HEK293T (cell line): ENCODE results near the gene PRDM16.

Experiments used
- CTCF ChIA-PET: fragments of 350-600 bp; formaldehyde crosslinking; extraction: SDS; loops from one replicate; lab custom pipeline; 2021; ENCODE audit warnings: antibody characterized with exemption, inconsistent platforms; lab: Yijun Ruan, JAX
- POLR2A ChIA-PET: fragments of 350-600 bp; formaldehyde crosslinking; extraction: SDS; loops from one replicate; lab custom pipeline; 2020; ENCODE audit warnings: antibody characterized with exemption, inconsistent platforms; lab: Yijun Ruan, JAX
- DNase-seq: peaks from one replicate; pipeline ENCODE4 v3.0.0; 2012; ENCODE audit warnings: mixed read lengths; ENCODE audit errors: extremely low spot score
- ARNT ChIP-seq: fragments of 450-650 bp; IDR thresholded peaks from 2 replicates; pipeline ENCODE4 v1.6.1; 2017; ENCODE audit warnings: mild to moderate bottlenecking
- BHLHE40 ChIP-seq: fragments of 450-650 bp; IDR thresholded peaks from 2 replicates; pipeline ENCODE4 v1.6.1; 2016; ENCODE audit warnings: mild to moderate bottlenecking, moderate library complexity, borderline replicate concordance
- CTBP1 ChIP-seq: fragments of 450-650 bp; IDR thresholded peaks from 2 replicates; pipeline ENCODE4 v1.6.1; 2016; ENCODE audit warnings: borderline replicate concordance
- ELF4 ChIP-seq: fragments of 450-650 bp; IDR thresholded peaks from 2 replicates; pipeline ENCODE4 v1.6.1; 2017; ENCODE audit warnings: antibody characterized with exemption
- FOXA1 ChIP-seq: fragments of 450-650 bp; IDR thresholded peaks from 2 replicates; pipeline ENCODE4 v1.6.1; 2016; ENCODE audit warnings: mild to moderate bottlenecking
- FOXK2 ChIP-seq: fragments of 450-650 bp; IDR thresholded peaks from 2 replicates; pipeline ENCODE4 v1.6.1; 2016; ENCODE audit warnings: mild to moderate bottlenecking
- FOXM1 ChIP-seq: fragments of 450-650 bp; IDR thresholded peaks from 2 replicates; pipeline ENCODE4 v1.6.1; 2017; ENCODE audit warnings: mild to moderate bottlenecking, borderline replicate concordance
- HDGF ChIP-seq: fragments of 450-650 bp; IDR thresholded peaks from 2 replicates; pipeline ENCODE4 v1.6.1; 2017; ENCODE audit warnings: antibody characterized with exemption, borderline replicate concordance
- L3MBTL2 ChIP-seq: fragments of 450-650 bp; conservative IDR thresholded peaks from 2 replicates; pipeline ENCODE4 v1.6.1; 2016; ENCODE audit warnings: mild to moderate bottlenecking
- LEF1 ChIP-seq: fragments of 450-650 bp; IDR thresholded peaks from 2 replicates; pipeline ENCODE4 v1.6.1; 2017; ENCODE audit warnings: mild to moderate bottlenecking, borderline replicate concordance
- NFRKB ChIP-seq: fragments of 450-650 bp; IDR thresholded peaks from 2 replicates; pipeline ENCODE4 v1.6.1; 2016; ENCODE audit warnings: mild to moderate bottlenecking, moderate library complexity
- SP1 ChIP-seq: fragments of 450-650 bp; IDR thresholded peaks from 2 replicates; pipeline ENCODE4 v1.6.1; 2017
- SUZ12 ChIP-seq: fragments of 450-650 bp; IDR thresholded peaks from 2 replicates; pipeline ENCODE4 v1.6.1; 2016; ENCODE audit warnings: mild to moderate bottlenecking
- TARDBP ChIP-seq: fragments of 450-650 bp; IDR thresholded peaks from 2 replicates; pipeline ENCODE4 v1.6.1; 2016
- ZNF384 ChIP-seq: fragments of 450-650 bp; IDR thresholded peaks from 2 replicates; pipeline ENCODE4 v1.6.1; 2016
- TF ChIP-seq, protein P1 (sequence below): fragments of 450-650 bp; IDR thresholded peaks from 2 replicates; pipeline ENCODE4 v1.6.1; 2016

Gene PRDM16

DNA sequence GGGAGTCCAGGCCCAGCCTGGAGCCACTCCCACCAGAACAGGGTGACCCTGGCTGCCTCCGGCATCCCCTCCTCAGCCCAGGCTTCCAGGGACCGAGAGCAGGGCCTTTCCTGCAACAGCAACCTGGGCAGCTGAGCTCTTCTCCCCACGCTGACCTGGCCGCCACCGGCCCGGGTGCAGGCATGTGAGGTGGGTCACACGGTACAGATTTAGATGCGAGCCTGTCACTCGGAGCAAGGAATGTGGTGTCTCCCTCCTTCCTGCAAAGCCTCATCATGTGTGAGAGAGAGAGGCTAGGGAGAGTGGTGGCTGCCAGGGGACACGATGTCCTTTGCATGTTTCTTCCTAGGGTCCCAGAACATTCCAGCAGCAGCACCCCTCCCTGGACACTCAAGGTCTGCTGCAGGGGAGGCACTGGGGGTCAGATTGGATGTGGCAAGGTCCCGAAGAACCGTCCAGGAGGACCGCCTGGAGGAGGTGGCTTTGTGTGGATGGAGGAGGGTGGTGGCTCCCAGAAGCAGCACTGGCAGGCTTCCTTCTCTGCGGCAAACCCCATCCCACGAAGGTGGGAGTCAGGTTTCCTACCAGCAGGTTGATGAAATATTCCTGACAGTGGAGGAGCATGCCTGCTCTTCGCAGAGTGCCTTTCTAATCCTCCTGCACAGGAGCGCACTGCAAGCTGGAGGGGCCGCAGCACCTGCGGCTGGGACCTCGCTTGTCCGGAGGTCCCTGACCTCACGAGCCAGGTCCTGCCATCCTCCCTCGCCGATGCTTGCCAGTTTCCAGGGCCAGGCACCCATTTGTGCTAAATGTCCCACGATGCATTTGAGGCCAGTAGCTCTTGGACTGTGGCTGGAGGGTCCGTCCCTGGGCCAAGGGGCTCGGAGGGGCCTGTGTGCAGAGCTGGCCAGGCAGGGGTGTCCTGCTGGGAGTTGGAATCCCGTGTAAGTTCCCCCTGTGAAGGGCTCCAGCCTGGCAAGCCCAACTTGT is 68.4 kb downstream of the PRDM16 start:
- CTCF ChIA-PET: no interaction called here
- POLR2A ChIA-PET: no interaction called here
- TF ChIP-seq, protein P1, sequence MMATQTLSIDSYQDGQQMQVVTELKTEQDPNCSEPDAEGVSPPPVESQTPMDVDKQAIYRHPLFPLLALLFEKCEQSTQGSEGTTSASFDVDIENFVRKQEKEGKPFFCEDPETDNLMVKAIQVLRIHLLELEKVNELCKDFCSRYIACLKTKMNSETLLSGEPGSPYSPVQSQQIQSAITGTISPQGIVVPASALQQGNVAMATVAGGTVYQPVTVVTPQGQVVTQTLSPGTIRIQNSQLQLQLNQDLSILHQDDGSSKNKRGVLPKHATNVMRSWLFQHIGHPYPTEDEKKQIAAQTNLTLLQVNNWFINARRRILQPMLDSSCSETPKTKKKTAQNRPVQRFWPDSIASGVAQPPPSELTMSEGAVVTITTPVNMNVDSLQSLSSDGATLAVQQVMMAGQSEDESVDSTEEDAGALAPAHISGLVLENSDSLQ: no peak
- TF ChIP-seq ARNT (no peak), CTBP1 (no peak), BHLHE40 (no peak), FOXK2 (no peak), FOXA1 (no peak), SP1 (no peak), ZNF384 (no peak), FOXM1 (no peak), L3MBTL2 (no peak), ELF4 (no peak), SUZ12 (no peak), NFRKB (no peak), HDGF (no peak), TARDBP (no peak), LEF1 (no peak)
- no peak for DNase-seq

DNA sequence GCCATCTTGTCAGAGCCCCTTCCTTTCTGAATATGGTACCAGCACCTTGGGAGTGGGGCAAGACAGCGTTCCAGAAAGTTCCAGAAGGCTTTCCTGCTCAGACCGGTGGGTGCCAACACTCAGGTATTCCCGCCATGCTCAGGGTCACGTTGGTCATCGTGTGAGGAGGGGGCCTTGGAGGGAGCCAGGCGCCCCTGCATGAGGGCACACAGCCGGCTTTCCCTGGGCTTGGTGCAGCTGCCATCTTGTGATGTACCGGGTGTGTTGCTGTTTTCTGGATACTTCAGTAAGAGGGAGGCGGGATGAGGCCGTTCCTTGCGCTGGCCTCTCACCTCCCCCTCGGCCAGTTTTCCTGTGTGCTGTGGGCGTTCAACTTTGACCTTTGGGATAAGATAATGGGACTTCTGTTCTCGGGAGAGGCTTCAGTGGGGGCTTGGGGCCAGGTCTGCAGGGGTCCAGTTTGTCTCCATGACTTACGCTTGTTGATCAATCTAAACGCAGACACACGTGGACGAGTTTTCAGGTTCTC is 69.7 kb downstream of the PRDM16 start:
- TF ChIP-seq FOXA1 (no peak), ELF4 (no peak), CTBP1 (no peak), BHLHE40 (no peak), ARNT (no peak), FOXK2 (no peak), SP1 (no peak), ZNF384 (no peak), LEF1 (no peak)
- TF ChIP-seq, protein P1: no peak
- DNase-seq: no peak
- ChIA-PET POLR2A (no interaction called here), CTCF (no interaction called here)

DNA sequence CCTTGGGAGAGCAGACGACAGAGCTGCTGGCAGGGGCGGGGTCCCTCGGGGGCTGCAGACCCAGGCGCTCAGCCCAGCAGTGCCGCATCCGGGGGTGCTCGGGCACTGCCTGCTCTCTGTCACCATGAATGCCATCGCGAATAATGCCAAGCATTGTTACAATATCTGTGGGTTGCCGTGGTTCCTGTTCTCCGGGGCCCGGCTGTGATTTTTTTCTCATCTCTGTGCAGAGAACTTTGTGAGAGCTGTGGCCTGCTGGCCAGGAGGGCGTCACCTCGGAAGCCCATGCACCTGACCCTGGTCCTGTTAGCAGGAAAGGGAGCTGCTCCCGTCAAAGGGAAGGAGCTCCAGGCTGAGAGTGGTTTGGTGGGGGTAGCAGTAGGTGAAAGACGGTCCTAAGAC is 70.4 kb downstream of the PRDM16 start:
- ChIA-PET CTCF (interaction anchor here (1.1 to 1.2 kb wide), 2 partner anchors 15 to 115 kb away, joined by 3 read pairs; no protein-coding TSS in a partner anchor), POLR2A (no interaction called here)
- DNase-seq: no peak
- no peak for TF ChIP-seq FOXK2
- TF ChIP-seq, protein P1: no peak

DNA sequence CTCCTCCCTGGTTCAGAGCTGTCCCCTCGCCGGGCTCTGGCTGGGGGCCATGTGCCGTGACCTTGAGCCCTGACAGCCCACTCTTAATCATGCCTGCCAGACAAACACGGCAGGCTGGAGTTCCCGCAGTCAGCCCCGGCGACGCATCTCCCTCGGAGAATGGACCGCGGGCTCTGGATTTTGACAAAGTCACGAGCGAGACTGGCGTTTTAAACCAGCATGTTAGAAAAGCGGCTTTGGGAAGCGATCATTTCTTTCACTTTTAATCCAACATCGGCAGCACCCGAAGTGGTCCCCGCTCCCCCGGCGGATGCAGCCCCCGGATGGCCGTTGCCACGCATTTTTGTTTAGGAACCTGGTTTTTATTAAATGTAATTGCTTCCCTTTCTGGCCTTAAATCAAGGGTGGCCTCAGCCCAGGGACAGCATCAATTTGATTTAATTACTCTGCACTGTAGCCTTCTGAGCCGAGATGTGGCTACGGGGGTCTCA is 70.9 kb downstream of the PRDM16 start:
- peak; percentile 18 for DNase-seq
- ChIA-PET CTCF (interaction anchor here (1.1 to 1.2 kb wide), 2 partner anchors 16 to 116 kb away, joined by 3 read pairs; no protein-coding TSS in a partner anchor), POLR2A (no interaction called here)
- TF ChIP-seq SUZ12 (no peak), L3MBTL2 (no peak), FOXM1 (no peak), FOXA1 (no peak), HDGF (no peak), CTBP1 (no peak), TARDBP (no peak), FOXK2 (no peak), SP1 (no peak), BHLHE40 (no peak), LEF1 (no peak), ARNT (no peak), NFRKB (no peak), ELF4 (no peak)
- TF ChIP-seq, protein P1: no peak

DNA sequence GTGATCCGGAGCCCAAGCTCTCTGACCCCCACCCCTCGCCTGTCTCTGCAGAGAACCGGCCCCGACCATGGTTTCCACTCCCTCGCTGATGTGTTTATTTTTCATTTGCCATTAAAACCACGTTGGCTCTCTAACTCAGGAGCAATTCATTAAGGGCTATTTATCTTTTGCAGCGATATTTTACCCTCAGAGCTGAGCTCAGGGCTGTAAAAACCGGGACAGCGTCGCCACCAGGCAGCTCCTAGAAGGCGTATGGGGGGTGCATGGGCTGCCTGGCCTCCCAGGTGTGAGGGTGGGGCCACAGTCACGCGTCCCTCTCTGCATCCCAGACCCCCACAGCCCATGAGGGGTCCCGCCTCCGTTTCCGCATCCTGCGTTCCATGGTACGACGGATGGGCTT is 71.4 kb downstream of the PRDM16 start:
- TF ChIP-seq SUZ12: no peak
- no peak for TF ChIP-seq SP1
- no peak for TF ChIP-seq LEF1
- TF ChIP-seq NFRKB: no peak
- no peak for TF ChIP-seq ARNT
- TF ChIP-seq ELF4: no peak
- TF ChIP-seq FOXK2: no peak
- TF ChIP-seq ZNF384: no peak
- no peak for TF ChIP-seq HDGF
- no peak for TF ChIP-seq FOXA1
- no peak for TF ChIP-seq BHLHE40
- TF ChIP-seq FOXM1: no peak
- no peak for TF ChIP-seq CTBP1
- TF ChIP-seq, protein P1: no peak
- no peak for TF ChIP-seq TARDBP
- TF ChIP-seq L3MBTL2: no peak
- ChIA-PET CTCF (interaction anchor here (1.1 kb wide), 1 partner anchor 116 kb away, joined by 3 read pairs; no protein-coding TSS in a partner anchor), POLR2A (no interaction called here)
- peak; percentile 26 for DNase-seq
